Epithelial cell of prostate (primary cell): ENCODE results near the gene SHLD3.
"Not testable (repeated sequence)": the region's sequence is repeated elsewhere in the genome, so short reads cannot be mapped to it uniquely, and the experiment has no call there.

Experiments used
- DNase-seq: peaks from one replicate; pipeline ENCODE4 v3.0.0-alpha.2; 2011; ENCODE audit warnings: low read depth, low spot score
- H3K27ac ChIP-seq: fragments of 450-650 bp; 2 replicates; pipeline ENCODE4 v1.5.1; 2017; ENCODE audit warnings: mild to moderate bottlenecking

The SHLD3 gene

GRCh38 chr5:65624571-65625555 is at the start of gene SHLD3, which contains the start of gene TRAPPC13:
Gene SHLD3, plus strand, starts transcription at chr5:65625027. Its CDS starts 4,561 bp downstream, at chr5:65629588.
Gene TRAPPC13, plus strand, starts transcription at chr5:65625027. Its CDS starts 34 bp downstream, at chr5:65625061.
- DNase-seq: peak; percentile 52
- H3K27ac ChIP-seq: peak within 1 kb of the TSS; percentile 74

GRCh38 chr5:65577141-65577540 is 47.7 kb upstream of the SHLD3 start:
- DNase-seq: no peak
- no peak overlapping the region for H3K27ac ChIP-seq

DNA sequence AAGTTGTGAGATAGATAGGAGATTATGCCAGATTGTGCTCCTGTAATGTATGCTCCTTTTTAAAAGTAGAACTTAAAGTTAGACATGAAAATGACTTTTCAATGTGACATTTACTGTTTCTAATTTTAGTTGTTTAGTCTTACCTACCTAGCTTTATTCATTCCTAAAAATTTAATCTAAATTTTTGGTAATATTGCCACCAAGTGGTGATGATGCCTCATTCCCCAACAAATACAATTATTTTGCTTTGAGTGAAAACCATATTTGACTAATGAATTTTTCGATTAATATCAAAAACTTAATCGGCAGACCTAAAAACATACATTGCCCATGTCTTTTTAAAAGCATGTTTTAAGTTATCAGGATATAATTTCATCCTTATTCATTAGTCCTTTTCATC is 36.1 kb upstream of the SHLD3 start:
- no peak overlapping the region for H3K27ac ChIP-seq
- no peak for DNase-seq

DNA sequence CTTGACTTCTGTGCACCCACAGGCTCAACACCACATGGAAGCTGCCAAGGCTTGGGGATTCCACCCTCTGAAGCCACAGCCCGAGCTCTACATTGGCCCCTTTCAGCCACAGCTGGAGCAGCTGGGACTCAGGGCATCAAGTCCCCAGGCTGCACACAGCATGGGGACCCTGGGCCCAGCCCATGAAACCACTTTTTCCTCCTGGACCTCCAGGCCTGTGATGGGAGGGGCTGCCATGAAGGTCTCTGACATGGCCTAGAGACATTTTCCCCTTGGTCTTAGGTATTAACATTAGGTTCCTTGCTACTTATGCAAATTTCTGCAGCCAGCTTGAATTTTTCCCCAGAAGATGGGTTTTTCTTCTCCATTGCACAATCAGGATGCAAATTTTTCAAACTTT is 23.1 kb upstream of the SHLD3 start:
- not testable (repeated sequence) for H3K27ac ChIP-seq, DNase-seq

DNA sequence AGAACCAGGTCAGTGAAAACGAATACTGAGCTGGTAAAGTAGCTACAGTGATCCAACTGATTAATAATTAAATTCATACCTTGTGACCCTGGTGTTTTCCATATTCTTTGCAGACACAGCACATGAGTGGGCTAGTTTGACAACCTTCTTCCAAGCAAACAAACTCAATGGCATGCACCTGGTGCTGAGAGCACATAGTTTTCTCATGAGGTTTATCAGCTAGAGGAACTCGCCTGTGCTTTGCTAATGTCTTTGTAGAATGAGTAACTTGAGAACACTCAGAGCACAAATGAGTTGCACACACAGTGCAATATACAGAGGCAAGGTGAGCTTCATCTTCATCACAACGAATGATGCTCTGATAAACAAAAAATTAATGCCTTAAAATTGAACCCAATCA is 13.3 kb upstream of the SHLD3 start:
- H3K27ac ChIP-seq: peak overlapping the region; percentile 21
- DNase-seq: peak; percentile 76

DNA sequence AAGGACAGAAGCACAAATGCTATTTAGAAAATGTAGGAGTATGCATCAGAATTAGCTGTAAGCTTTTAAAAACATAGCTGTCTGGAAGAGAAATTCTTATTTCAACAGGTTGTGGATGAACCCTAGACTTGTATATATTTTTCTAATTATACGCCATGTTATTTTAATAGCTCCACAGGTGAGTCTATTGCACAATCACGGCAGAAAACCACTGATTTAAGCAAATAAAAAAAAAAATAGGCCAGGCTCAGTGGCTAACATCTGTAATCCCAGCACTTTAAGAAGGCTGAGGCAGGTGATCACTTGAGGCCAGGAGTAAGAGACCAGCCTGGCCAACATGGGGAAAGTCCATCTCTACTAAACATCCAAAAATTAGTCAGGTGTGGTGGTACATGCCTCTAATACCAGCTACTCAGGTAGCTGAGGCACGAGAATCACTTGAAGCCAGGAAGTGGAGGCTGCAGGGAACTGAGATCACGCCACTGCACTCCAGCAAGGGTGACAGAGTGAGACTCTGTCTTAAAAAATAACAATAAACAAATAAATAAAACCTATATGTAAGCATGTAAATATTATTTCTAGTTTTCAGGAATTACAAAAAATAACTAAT is 12.4 kb upstream of the SHLD3 start:
- DNase-seq: no peak
- peak overlapping the region; percentile 21 for H3K27ac ChIP-seq

- H3K27ac ChIP-seq: no peak overlapping the region
- DNase-seq: no peak
Measured at GRCh38 chr5:65620021-65620420, 4.8 kb upstream of the SHLD3 start.

GRCh38 chr5:65621961-65622360 is 2.9 kb upstream of the SHLD3 start:
- H3K27ac ChIP-seq, DNase-seq: not testable (repeated sequence)

DNA sequence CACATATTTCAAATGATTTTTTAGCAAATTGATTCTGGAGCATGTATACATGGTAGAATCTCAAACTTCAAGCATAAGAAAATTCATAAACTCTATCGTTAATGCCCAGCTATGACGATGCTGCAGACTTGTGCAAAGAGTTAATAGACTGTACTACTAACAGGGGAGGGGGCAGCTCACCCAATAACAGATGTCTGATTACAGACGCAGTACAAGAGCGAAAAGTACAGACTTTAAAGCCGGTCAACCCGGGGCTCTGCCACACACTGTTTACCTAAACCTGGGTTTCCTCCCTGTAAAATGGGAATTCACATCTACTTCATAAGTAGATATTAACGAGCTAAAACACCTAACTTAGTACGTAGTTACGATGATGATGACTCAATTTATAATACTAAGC is 1.3 kb upstream of the SHLD3 start:
- no peak for DNase-seq

DNA sequence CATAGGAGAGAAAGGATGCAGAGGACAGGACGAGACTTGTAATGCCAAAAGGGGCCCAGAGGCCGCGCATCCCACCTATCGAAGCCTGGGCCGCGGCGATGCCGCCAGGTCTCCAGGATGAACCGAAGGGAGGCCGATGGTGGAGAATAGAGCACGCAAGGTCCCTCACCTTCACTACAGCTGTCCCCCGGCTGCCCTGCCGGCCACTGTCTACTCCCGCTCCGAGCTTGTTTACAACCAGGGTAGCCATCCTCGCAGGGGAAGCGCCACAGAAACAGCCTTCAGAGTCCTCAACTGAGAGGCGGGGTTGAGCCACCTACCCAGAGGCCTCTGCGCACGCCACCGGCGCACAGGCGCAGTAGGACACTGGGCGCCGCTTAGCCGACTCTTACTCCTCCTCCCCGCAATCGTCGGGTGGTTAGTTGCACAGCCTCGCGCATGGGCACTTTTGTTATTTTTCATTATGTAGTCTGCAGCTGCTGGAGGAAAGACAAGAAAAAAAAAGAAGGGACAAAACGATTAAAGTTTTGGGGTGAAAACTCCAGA is 729 bp upstream of the SHLD3 start, which contains the start of gene TRIM23:
TRIM23 (minus strand) TSS at position 309 of the 546 bp plus-strand sequence; CDS start at position 250, 59 bp downstream.
- DNase-seq: peak; percentile 73
- peak within 1 kb of the TSS; percentile 74 for H3K27ac ChIP-seq

More for the DNA sequence above, 1.3 kb upstream of the SHLD3 start:
- peak overlapping the region; percentile 74 for H3K27ac ChIP-seq

DNA sequence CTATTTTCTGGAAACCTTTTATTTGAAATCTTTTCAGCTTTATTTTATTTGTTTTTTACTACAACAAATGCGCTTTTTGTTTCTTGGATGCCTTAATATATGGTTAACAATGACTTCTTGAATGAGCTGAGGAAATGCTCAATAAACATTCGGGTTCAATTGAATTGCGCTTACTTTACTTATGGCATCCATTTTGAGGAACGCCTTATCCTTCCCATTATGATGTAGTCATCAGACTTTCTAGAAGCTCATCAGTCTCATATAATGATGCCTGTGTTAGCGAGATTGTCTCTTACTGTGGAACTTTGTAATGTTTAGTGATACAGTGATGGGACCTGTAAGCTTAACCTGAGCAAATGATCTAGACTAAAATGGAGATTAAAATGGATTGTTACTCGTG is 916 bp downstream of the SHLD3 start:
- H3K27ac ChIP-seq: peak overlapping the region; percentile 74
- no peak for DNase-seq

DNA sequence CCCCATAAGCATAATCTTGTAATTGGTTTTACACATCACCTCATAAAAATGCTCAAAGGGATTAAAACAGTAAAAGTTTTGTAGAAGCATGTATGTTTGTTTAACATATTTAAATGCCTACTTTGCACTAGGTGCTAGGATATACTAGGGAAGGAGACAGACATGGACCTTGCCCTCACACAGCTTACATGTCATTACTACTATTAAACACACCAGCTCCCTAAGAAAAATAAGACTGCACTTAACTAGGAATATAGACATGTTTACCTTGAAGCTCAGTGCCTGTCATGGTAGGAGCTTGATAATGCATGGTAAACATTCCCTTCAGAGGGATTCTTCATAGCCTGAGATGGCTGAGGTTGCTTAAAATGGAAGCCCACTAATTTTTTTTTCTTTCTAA is 6.2 kb downstream of the SHLD3 start:
- H3K27ac ChIP-seq: no peak overlapping the region
- DNase-seq: no peak

DNA sequence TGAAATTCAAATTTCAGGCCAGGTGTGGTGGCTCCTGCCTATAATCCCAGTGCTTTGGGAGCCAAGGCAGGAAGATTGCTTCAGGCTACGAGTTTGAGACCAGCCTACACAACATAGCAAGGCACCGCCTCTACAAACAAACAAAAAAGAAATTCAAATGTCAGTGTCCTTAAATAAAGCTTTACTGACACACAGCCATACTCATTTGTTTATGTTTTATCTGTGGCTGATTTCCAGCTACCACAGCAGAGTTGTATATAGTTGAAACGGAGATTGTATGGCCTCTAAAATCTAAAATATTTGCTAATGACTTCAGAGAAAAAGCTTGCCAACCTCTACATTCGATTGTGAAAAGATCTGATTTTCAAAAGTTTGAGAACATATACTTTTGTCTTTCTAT is 15.4 kb downstream of the SHLD3 start:
- DNase-seq: no peak
- H3K27ac ChIP-seq: no peak overlapping the region

GRCh38 chr5:65646938-65647337 is 22.1 kb downstream of the SHLD3 start:
- no peak overlapping the region for H3K27ac ChIP-seq
- DNase-seq: no peak

DNA sequence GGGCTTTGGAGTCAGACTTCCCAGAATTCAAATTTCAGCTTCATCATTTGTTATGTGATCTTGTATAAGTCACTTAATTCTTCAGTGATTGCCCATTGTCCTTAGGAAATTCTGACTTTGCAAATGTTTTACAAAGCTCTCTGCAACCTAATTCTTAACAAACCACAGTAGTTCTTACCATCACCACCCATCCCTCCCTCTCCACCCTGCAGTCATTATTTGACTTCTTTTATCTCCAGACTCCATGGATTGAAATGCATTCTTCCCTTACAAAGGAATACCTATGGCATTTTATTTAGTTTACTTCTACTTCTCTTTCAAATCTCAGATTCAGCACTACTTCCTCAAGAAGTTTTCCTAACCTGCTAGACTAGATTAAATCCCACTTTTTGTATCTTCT is 23.1 kb downstream of the SHLD3 start:
- no peak for DNase-seq
- no peak overlapping the region for H3K27ac ChIP-seq

DNA sequence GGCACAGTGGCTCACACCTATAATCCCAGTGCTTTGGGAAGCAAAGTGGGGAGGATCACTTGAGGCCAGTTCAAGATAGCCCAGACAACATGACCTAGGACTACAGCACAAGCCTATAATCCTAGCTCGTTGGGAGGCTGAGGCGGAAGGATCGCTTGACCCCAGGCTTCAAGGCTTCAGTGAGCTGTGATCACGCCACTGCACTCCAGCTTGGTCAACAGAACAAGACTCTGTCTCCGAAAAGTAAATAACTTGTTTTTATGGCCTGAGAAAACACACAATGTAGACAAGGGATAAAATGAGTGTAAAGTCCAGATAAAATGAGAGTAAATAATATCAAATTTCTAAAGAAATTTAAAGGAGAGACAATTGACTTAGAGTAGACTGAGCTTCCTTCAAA is 26.3 kb downstream of the SHLD3 start:
- DNase-seq: no peak
- no peak overlapping the region for H3K27ac ChIP-seq

GRCh38 chr5:65654713-65655112 is 29.9 kb downstream of the SHLD3 start:
- H3K27ac ChIP-seq: no peak overlapping the region
- no peak for DNase-seq

DNA sequence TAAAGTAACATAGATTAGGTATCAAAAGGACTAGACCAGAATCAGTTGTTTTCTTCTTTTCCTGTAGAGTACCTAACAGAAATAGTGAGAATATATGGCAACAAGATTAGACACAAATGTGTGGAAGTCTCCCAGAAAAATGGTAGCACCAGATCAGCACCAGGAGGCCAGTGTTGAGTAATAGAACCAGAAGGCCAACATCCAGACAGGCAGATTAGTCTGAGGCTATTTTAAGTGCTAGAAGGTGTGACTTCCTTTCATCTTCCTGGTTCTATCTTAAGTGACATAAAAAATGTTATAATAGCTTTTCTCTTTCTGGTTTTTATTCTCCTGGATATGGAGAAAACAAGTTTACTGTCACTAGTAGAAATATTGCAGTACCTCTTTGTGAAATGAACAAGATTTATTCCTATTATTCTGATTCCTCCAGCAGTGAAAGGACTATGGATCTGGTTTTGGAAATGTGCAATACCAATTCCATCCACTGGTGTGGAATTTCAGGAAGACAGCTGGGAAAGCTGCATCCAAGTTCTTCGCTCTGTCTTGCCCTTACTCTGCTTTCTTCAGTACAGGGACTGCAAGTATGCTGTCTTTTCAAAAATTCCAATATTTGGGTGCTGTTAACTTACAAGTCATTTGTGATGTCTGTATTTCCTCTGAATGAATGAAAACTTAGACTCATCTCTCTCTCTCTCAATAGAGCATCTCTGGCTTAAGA is 39.1 kb downstream of the SHLD3 start:
- no peak overlapping the region for H3K27ac ChIP-seq
- no peak for DNase-seq

DNA sequence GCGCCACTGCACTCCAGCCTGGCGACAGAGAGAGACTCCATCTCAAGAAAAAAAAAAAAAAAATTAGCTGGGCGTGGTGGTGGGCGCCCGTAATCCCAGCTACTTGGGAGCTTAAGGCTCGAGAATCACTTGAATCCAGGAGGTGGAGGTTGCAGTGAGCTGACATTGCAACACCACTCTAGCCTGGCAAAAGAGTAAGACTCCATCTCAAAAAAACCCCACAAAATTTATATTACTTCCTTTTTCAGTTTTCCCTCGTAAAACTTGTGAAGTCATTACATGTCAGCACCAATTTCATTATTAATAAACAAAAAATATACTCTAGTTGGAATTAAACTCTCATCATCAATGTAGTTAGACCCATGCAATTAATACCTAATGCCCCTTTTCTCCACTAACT is 43.9 kb downstream of the SHLD3 start:
- no peak for DNase-seq

GRCh38 chr5:65672796-65673195 is 48.0 kb downstream of the SHLD3 start:
- peak overlapping the region; percentile 45 for H3K27ac ChIP-seq
- DNase-seq: peak; percentile 34

More for the DNA sequence above, 43.9 kb downstream of the SHLD3 start:
- H3K27ac ChIP-seq: no peak overlapping the region
